BJ (cell line): ENCODE data around the gene GNG14. TPM values are rescaled to one million over a fixed set of nuclear protein-coding genes. Genes with fewer than 3 reads are reported as not detected.

Experiments used
- CTCF ChIA-PET: fragments of 350-600 bp; formaldehyde crosslinking; extraction: SDS; loops from one replicate; lab custom pipeline; 2021; ENCODE audit warnings: antibody characterized with exemption, inconsistent platforms; lab: Yijun Ruan, JAX
- POLR2A ChIA-PET: fragments of 300-600 bp; sonication (Branson Sonifier 250); formaldehyde crosslinking; extraction: SDS; loops from one replicate; lab custom pipeline; 2021; ENCODE audit warnings: antibody characterized with exemption; lab: Charles Lee
- DNase-seq: peaks from one replicate; pipeline ENCODE4 v3.0.0-alpha.2; 2011; ENCODE audit warnings: low read depth
- H3K27me3 ChIP-seq: 2 replicates; pipeline ENCODE4 v1.6.0; 2011; ENCODE audit warnings: low read length; ENCODE audit not compliant: control insufficient read depth, insufficient read depth
- H3K36me3 ChIP-seq: 2 replicates; pipeline ENCODE4 v1.5.1; 2011; ENCODE audit warnings: low read length; ENCODE audit not compliant: control insufficient read depth, insufficient read depth
- H3K4me3 ChIP-seq: 2 replicates; pipeline ENCODE4 v1.5.1; 2011; ENCODE audit warnings: low read depth, mild to moderate bottlenecking, control low read depth, low read length
- CTCF ChIP-seq: IDR thresholded peaks from 2 replicates; pipeline ENCODE4 v1.5.1; 2011; ENCODE audit warnings: low read depth, mild to moderate bottlenecking, control low read depth, inconsistent platforms, low read length, moderate library complexity; ENCODE audit not compliant: insufficient read depth
- polyA plus RNA-seq: library from polyadenylated mRNA; depleted of rRNA; stranded (reverse); fragments of >200 nt; gene quantifications from 2 replicates; pipeline ENCODE4 v1.2.3, GENCODE V29; 2011

GNG14 gene
- polyA plus RNA-seq, 1 experiment, result not detected

GRCh38 chr19:12730064-12730463, 42.3 kb downstream of the GNG14 start:
- DNase-seq, result no peak
- POLR2A ChIA-PET, result no interaction called here
- H3K36me3 ChIP-seq, result peaks cover 23% of the 10 kb centered on the region
- no peak overlapping the region for H3K4me3 ChIP-seq
- CTCF ChIA-PET, result interaction anchor here (1.0 kb wide), 1 partner anchor 13 kb away, joined by 3 read pairs; no protein-coding TSS in a partner anchor
- no peaks in the 10 kb centered on the region for H3K27me3 ChIP-seq
- TF ChIP-seq CTCF, result no peak

- Histone ChIP-seq H3K4me3 (no peak overlapping the region), H3K36me3 (peaks cover 23% of the 10 kb centered on the region), H3K27me3 (no peaks in the 10 kb centered on the region)
- ChIA-PET CTCF (interaction anchor here (1.0 to 1.3 kb wide), 2 partner anchors 62 to 116 kb away, joined by 3 to 7 read pairs; no protein-coding TSS in a partner anchor), POLR2A (no interaction called here)
- TF ChIP-seq CTCF, result no peak
- no peak for DNase-seq
Observed at GRCh38 chr19:12731337-12731736, 43.5 kb downstream of the GNG14 start.

- POLR2A ChIA-PET, result interaction anchor here (1.0 kb wide), 1 partner anchor 11 kb away, joined by 3 read pairs; no protein-coding TSS in a partner anchor
- H3K36me3 ChIP-seq, result peaks cover 23% of the 10 kb centered on the region
- CTCF ChIA-PET, result interaction anchor here (0.6 to 2.3 kb wide), 8 partner anchors 10 to 1768 kb away, joined by 3 to 16 read pairs (median 4); partner anchors contain the start of gene TNPO2
- peak overlapping the region; percentile 67 for H3K4me3 ChIP-seq
- H3K27me3 ChIP-seq, result no peaks in the 10 kb centered on the region
- peak; percentile 61 for TF ChIP-seq CTCF
- DNase-seq, result no peak
Observed at GRCh38 chr19:12733369-12734214, 45.8 kb downstream of the GNG14 start.

GRCh38 chr19:12736995-12737834, 49.4 kb downstream of the GNG14 start, which contains the start of gene GET3:
Gene GET3, plus strand, starts transcription at chr19:12737497. Its CDS starts 9 bp downstream, at chr19:12737506.
- TF ChIP-seq CTCF, result no peak
- Histone ChIP-seq H3K4me3 (peak within 1 kb of the TSS; percentile 87), H3K36me3 (peaks cover 4% of the 10 kb centered on the region), H3K27me3 (no peaks in the 10 kb centered on the region)
- ChIA-PET POLR2A (no interaction called here), CTCF (interaction anchor here (1.2 to 4.5 kb wide), 4 partner anchors 20 to 111 kb away, joined by 3 to 27 read pairs (median 8); no protein-coding TSS in a partner anchor)
- peak; percentile 100 for DNase-seq
